GM23338 (cell line): Measurements from ENCODE around the gene RPGRIP1L.

Source experiments
- CREB1 ChIP-seq: fragments of 250-450 bp; sonication (Bioruptor Pico); IDR thresholded peaks from 2 replicates; pipeline ENCODE4 v1.5.0; 2020; ENCODE audit warnings: low read depth, mild to moderate bottlenecking, moderate library complexity
- CTCF ChIP-seq, 2 experiments: fragments of 200-600 bp in 1 of 2; sonication (generic) in 1 of 2; conservative IDR thresholded peaks; 2 replicates each; pipeline versions ENCODE4 v1.5.1 to v1.6.1; 2016 to 2017; ENCODE audit warnings: antibody characterized with exemption in 2 of 2, low read depth in 2 of 2, mild to moderate bottlenecking in 2 of 2, moderate library complexity in 1 of 2
- ETS1 ChIP-seq: IDR thresholded peaks from 2 replicates; pipeline ENCODE4 v1.6.1; 2016; ENCODE audit warnings: antibody characterized with exemption
- EZH2 ChIP-seq: fragments of 200-600 bp; sonication (generic); IDR thresholded peaks from one replicate; pipeline ENCODE4 v1.8.0; 2017; ENCODE audit warnings: antibody characterized with exemption, mild to moderate bottlenecking, low read depth; ENCODE audit not compliant: unreplicated experiment
- EZH2phosphoT487 ChIP-seq: fragments of 200-600 bp; sonication (generic); IDR thresholded peaks from one replicate; pipeline ENCODE4 v1.8.1; 2018; ENCODE audit warnings: antibody characterized with exemption; ENCODE audit not compliant: unreplicated experiment
- JUNB ChIP-seq: IDR thresholded peaks from one replicate; pipeline ENCODE4 v1.6.1; 2016; ENCODE audit warnings: antibody characterized with exemption; ENCODE audit not compliant: unreplicated experiment
- POLR2AphosphoS5 ChIP-seq: IDR thresholded peaks from 2 replicates; pipeline ENCODE4 v1.6.1; 2016; ENCODE audit warnings: antibody characterized with exemption, low read depth
- REST ChIP-seq: IDR thresholded peaks from one replicate; pipeline ENCODE4 v1.6.1; 2018; ENCODE audit warnings: antibody characterized with exemption; ENCODE audit not compliant: unreplicated experiment
- ZNF331 ChIP-seq: fragments of 250-450 bp; sonication (Bioruptor Pico); IDR thresholded peaks from 2 replicates; pipeline ENCODE4 v1.5.0; 2020; ENCODE audit warnings: low read depth, mild to moderate bottlenecking, moderate library complexity
- ZNF462 ChIP-seq: fragments of 250-450 bp; sonication (Bioruptor Pico); IDR thresholded peaks from 2 replicates; pipeline ENCODE4 v1.5.0; 2020; ENCODE audit warnings: mild to moderate bottlenecking, moderate library complexity

GRCh38 chr16:53619235-53619634 is 84.4 kb downstream of the RPGRIP1L start:
- TF ChIP-seq CTCF (conservative IDR thresholded peaks at IDR 0.05; ENCODE audit: low read depth in 2 of 2) (no peak), POLR2AphosphoS5 (no peak), ZNF462 (CRISPR knock-in tag) (no peak), REST (no peak), EZH2 (no peak), ETS1 (no peak), EZH2phosphoT487 (no peak), JUNB (no peak), ZNF331 (CRISPR knock-in tag) (no peak), CREB1 (CRISPR knock-in tag) (no peak)
